Keratinocyte (primary cell): Measurements from ENCODE around the gene DGCR8. TPM values are rescaled to one million over a fixed set of nuclear protein-coding genes. Genes with fewer than 3 reads are reported as not detected.

Experiments
- DNase-seq: peaks from one replicate; pipeline ENCODE4 v3.0.0-alpha.2; 2011; ENCODE audit warnings: low read depth, missing footprints, low spot score
- FAIRE-seq: peaks from 2 replicates; lab custom pipeline; 2011; peaks lifted over from hg19 to GRCh38; lab: Jason Lieb, UNC
- H2AFZ ChIP-seq: 2 replicates; pipeline ENCODE4 v1.6.0; 2012; ENCODE audit warnings: low read length, control low read depth, inconsistent platforms; ENCODE audit not compliant: control insufficient read depth
- H3K27ac ChIP-seq: 2 replicates; pipeline ENCODE4 v1.5.1; 2011; ENCODE audit warnings: low read length; ENCODE audit not compliant: control insufficient read depth, insufficient read depth
- H3K27me3 ChIP-seq: 3 replicates; pipeline ENCODE4 v1.6.0; 2011; ENCODE audit warnings: low read length; ENCODE audit not compliant: control insufficient read depth, insufficient read depth; ENCODE audit errors: extremely low read depth
- H3K36me3 ChIP-seq, 2 experiments: 2 replicates in 1 of 2; 3 replicates in 1 of 2; pipeline ENCODE4 v1.5.1; 2011; ENCODE audit warnings: low read length in 2 of 2, mild to moderate bottlenecking in 1 of 2; ENCODE audit not compliant: control insufficient read depth in 2 of 2, insufficient read depth in 2 of 2; ENCODE audit errors: extremely low read depth in 1 of 2
- H3K4me1 ChIP-seq: 3 replicates; pipeline ENCODE4 v1.5.1; 2011; ENCODE audit warnings: low read length; ENCODE audit not compliant: control insufficient read depth, insufficient read depth; ENCODE audit errors: extremely low read depth
- H3K4me2 ChIP-seq: 3 replicates; pipeline ENCODE4 v1.6.0; 2011; ENCODE audit warnings: low read depth, low read length; ENCODE audit not compliant: control insufficient read depth, insufficient read depth; ENCODE audit errors: extremely low read depth
- H3K4me3 ChIP-seq, 3 experiments: fragments of 200-600 bp in 1 of 3; sonication (generic) in 1 of 3; 2 replicates in 2 of 3; 3 replicates in 1 of 3; pipeline ENCODE4 v1.5.1; 2011 to 2016; ENCODE audit warnings: low read length in 3 of 3, mild to moderate bottlenecking in 3 of 3, control low read depth in 2 of 3, inconsistent platforms in 1 of 3, low read depth in 1 of 3, mixed read lengths in 1 of 3, mixed run types in 1 of 3, moderate library complexity in 1 of 3; ENCODE audit not compliant: control insufficient read depth in 2 of 3, insufficient read depth in 2 of 3; ENCODE audit errors: extremely low read depth in 1 of 3
- H3K79me2 ChIP-seq: 2 replicates; pipeline ENCODE4 v1.6.0; 2012; ENCODE audit warnings: low read length; ENCODE audit not compliant: control insufficient read depth, insufficient read depth
- H3K9ac ChIP-seq: 3 replicates; pipeline ENCODE4 v1.6.0; 2011; ENCODE audit warnings: low read length; ENCODE audit not compliant: control insufficient read depth, insufficient read depth; ENCODE audit errors: extremely low read depth
- H3K9me1 ChIP-seq: 3 replicates; pipeline ENCODE4 v1.6.0; 2011; ENCODE audit warnings: low read length; ENCODE audit not compliant: control insufficient read depth, insufficient read depth; ENCODE audit errors: extremely low read depth
- H3K9me3 ChIP-seq: 2 replicates; pipeline ENCODE4 v1.5.1; 2012; ENCODE audit warnings: low read depth, low read length; ENCODE audit not compliant: control insufficient read depth
- H4K20me1 ChIP-seq: 3 replicates; pipeline ENCODE4 v1.6.0; 2011; ENCODE audit warnings: low read length; ENCODE audit not compliant: control insufficient read depth, insufficient read depth; ENCODE audit errors: extremely low read depth
- EZH2 ChIP-seq: IDR thresholded peaks from one replicate; pipeline ENCODE4 v1.6.1; 2012; ENCODE audit warnings: inconsistent platforms, mild to moderate bottlenecking, low read length, moderate library complexity
- dilution Hi-C: fragments of 300-500 bp; cut with MboI; formaldehyde crosslinking; loops from one replicate; pipeline ENCODE4 v1.7.0; 2020; ENCODE audit warnings: low sequenced_read_pairs; ENCODE audit not compliant: extremely low pct_ligation_motif_present
- polyA plus RNA-seq, 5 experiments: library from polyadenylated mRNA; depleted of rRNA in 3 of 5; stranded (reverse) in 3 of 5; stranded (forward) in 1 of 5; unstranded in 1 of 5; fragments of >200 nt; gene quantifications; 1 replicate in 1 of 5; 2 replicates in 3 of 5; 3 replicates in 1 of 5; pipeline versions ENCODE4 v1.2.1 to v1.2.3, GENCODE V29; 2011 to 2012; ENCODE audit warnings: missing spikeins in 2 of 5, low read depth in 1 of 5, low replicate concordance in 1 of 5
- TF ChIP-seq, protein P1 (sequence below), 3 experiments: IDR thresholded peaks in 1 of 3; conservative IDR thresholded peaks in 1 of 3; optimal IDR thresholded peaks in 1 of 3; 2 replicates in 2 of 3; 3 replicates in 1 of 3; pipeline versions ENCODE3 to v1.5.1; 2011; ENCODE audit warnings: low read length in 3 of 3, mild to moderate bottlenecking in 3 of 3, moderate library complexity in 2 of 3, control low read depth in 1 of 3, inconsistent platforms in 1 of 3; ENCODE audit not compliant: insufficient read depth in 2 of 3; ENCODE audit errors: extremely low read depth in 1 of 3

Gene DGCR8
- polyA plus RNA-seq, 1 donor (not counting 4 experiments of a cell fraction or from before 2014, with no cell fraction given): 17.2 TPM

DNA sequence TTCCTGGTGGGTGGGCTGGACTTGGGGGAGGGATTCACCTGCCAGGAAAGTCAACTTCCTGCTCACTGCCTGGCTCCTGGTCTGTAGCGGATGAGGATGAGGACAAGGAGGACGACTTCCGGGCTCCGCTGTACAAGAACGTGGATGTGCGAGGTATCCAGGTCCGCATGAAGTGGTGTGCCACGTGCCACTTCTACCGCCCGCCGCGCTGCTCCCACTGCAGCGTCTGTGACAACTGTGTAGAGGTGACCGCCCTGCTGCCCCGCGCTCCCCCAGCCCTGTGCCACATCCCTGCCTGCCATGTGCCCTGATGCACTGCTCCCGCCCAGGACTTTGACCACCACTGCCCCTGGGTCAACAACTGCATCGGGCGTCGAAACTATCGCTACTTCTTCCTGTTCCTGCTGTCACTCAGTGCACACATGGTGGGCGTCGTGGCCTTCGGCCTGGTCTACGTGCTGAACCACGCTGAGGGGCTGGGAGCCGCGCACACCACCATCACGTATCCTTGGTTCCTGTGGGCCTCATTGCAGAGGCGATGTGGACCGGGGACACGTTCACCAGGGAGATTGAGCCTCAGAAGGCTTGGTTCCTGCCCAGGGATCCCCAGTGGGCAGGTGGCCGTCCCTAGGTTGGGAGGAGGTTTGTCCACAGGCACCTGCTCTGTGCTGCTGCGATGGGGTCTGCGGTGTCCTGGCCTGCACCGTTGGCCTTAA lies 59.5 kb downstream of the DGCR8 start:
- H3K79me2 ChIP-seq: peaks cover 47% of the 10 kb centered on the region
- H3K4me1 ChIP-seq: peaks cover 3% of the 10 kb centered on the region
- no peaks in the 10 kb centered on the region for H3K27me3 ChIP-seq
- H2AFZ ChIP-seq: no peak overlapping the region
- no peaks in the 10 kb centered on the region for H3K9me3 ChIP-seq
- H3K4me2 ChIP-seq: no peak overlapping the region
- DNase-seq (no peak), FAIRE-seq (no peak)
- H3K9ac ChIP-seq: no peak overlapping the region
- no peaks in the 10 kb centered on the region for H3K9me1 ChIP-seq
- H4K20me1 ChIP-seq: peaks cover 23% of the 10 kb centered on the region
- dilution Hi-C loops: no loop called here
- H3K4me3 ChIP-seq: no peak overlapping the region
- TF ChIP-seq, protein P1, sequence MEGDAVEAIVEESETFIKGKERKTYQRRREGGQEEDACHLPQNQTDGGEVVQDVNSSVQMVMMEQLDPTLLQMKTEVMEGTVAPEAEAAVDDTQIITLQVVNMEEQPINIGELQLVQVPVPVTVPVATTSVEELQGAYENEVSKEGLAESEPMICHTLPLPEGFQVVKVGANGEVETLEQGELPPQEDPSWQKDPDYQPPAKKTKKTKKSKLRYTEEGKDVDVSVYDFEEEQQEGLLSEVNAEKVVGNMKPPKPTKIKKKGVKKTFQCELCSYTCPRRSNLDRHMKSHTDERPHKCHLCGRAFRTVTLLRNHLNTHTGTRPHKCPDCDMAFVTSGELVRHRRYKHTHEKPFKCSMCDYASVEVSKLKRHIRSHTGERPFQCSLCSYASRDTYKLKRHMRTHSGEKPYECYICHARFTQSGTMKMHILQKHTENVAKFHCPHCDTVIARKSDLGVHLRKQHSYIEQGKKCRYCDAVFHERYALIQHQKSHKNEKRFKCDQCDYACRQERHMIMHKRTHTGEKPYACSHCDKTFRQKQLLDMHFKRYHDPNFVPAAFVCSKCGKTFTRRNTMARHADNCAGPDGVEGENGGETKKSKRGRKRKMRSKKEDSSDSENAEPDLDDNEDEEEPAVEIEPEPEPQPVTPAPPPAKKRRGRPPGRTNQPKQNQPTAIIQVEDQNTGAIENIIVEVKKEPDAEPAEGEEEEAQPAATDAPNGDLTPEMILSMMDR (optimal IDR thresholded peaks at IDR 0.05 in 1 of 3, IDR thresholded peaks at IDR 0.05 in 1 of 3, conservative IDR thresholded peaks at IDR 0.05 in 1 of 3; ENCODE audit: extremely low read depth in 1 of 3, insufficient read depth in 2 of 3, low read length in 3 of 3): no peak
- TF ChIP-seq EZH2: no peak
- H3K36me3 ChIP-seq: peaks cover 9 to 25% of the 10 kb centered on the region in 2 experiments
- no peak overlapping the region for H3K27ac ChIP-seq

DNA sequence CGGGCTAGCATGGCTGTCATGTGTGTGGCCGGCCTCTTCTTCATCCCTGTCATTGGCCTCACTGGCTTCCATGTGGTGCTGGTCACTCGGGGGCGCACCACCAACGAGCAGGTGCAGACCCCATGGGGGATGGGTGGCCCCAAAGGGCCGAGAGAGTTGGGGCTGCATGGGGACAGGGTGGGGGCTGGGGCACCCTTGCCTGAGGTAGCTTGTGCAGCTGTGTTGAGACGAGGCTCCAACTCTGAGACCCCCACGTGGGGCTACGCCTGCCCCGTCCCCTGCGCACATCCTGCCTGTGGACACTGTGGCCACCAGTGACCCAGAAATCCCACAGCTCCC lies 60.0 kb downstream of the DGCR8 start:
- no peak for DNase-seq
- H3K9ac ChIP-seq: no peak overlapping the region
- H3K79me2 ChIP-seq: peaks cover 42% of the 10 kb centered on the region
- no peak for TF ChIP-seq EZH2
- TF ChIP-seq, protein P1 (optimal IDR thresholded peaks at IDR 0.05 in 1 of 3, IDR thresholded peaks at IDR 0.05 in 1 of 3, conservative IDR thresholded peaks at IDR 0.05 in 1 of 3; ENCODE audit: extremely low read depth in 1 of 3, insufficient read depth in 2 of 3, low read length in 3 of 3): no peak
- H3K9me1 ChIP-seq: no peaks in the 10 kb centered on the region
- H3K27ac ChIP-seq: no peak overlapping the region
- H3K4me2 ChIP-seq: no peak overlapping the region
- FAIRE-seq: no peak
- no peaks in the 10 kb centered on the region for H3K9me3 ChIP-seq
- H4K20me1 ChIP-seq: peaks cover 21% of the 10 kb centered on the region
- H2AFZ ChIP-seq: no peak overlapping the region
- peaks cover 3% of the 10 kb centered on the region for H3K4me1 ChIP-seq
- H3K36me3 ChIP-seq: peaks cover 9 to 25% of the 10 kb centered on the region in 2 experiments
- H3K4me3 ChIP-seq: no peak overlapping the region
- dilution Hi-C loops: no loop called here
- H3K27me3 ChIP-seq: no peaks in the 10 kb centered on the region
